GM21367 (cell line): ENCODE results near the gene WDR4.
"Not testable (repeated sequence)": the region's sequence is repeated elsewhere in the genome, so short reads cannot be mapped to it uniquely, and the experiment has no call there.

Source experiments
- ATAC-seq: cut with Tn5 transposase; IDR thresholded peaks from one replicate; pipeline ENCODE4 v1.9.1; 2021; ENCODE audit not compliant: unreplicated experiment

Gene WDR4

GRCh38 chr21:42854246-42855010 lies 24.9 kb downstream of the WDR4 start:
- no peak for ATAC-seq

DNA sequence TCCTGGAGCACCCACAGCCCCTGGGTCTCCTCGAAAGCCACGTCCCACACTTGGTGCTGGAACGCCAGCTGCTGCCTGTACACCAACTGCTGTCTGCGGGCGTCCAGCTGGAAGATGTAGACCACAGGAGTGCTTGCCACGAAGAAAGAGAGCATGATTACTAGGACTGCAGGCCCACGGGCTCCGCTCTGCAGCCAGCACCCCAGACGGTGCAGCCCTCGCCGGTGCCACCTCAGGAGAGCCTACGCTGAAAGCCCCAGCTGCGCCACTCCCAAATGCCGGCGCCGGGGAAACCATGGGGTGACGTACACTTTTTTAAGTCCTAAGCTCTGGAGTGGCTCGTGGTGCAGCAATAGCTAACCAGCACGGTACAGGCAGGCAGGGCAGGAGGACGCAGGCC lies 25.7 kb downstream of the WDR4 start:
- no peak for ATAC-seq

DNA sequence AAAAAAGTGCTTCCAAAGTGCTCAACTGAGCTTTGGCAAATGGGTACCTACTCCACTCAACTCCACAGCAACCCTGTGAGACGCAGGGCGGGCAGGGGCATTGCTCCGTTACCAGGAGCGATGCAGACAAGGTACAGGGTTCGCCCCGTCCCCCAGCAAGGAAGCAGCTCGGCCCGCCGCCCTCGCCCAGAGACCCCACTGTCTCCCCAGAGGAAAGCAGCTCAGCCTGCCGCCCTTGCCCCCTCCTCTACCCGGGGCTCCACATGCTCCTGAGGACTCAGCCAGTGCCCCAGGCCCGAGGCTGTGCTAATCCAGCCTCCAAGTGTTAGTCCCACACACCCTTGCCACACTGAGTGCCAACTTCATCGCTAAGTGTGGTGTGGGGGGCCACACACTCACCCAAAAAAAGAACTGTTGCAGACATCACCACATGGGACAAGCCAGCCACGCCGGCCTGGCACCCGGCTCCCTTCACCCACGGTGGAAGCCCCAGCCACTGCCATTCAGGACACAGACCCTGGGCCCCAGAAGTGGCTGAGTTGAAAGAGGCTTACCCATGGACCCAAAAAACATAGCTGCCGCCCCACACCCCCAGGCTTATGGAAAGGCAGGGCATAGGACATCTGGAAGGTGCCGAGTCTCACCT lies 26.3 kb downstream of the WDR4 start:
- ATAC-seq, result no peak

DNA sequence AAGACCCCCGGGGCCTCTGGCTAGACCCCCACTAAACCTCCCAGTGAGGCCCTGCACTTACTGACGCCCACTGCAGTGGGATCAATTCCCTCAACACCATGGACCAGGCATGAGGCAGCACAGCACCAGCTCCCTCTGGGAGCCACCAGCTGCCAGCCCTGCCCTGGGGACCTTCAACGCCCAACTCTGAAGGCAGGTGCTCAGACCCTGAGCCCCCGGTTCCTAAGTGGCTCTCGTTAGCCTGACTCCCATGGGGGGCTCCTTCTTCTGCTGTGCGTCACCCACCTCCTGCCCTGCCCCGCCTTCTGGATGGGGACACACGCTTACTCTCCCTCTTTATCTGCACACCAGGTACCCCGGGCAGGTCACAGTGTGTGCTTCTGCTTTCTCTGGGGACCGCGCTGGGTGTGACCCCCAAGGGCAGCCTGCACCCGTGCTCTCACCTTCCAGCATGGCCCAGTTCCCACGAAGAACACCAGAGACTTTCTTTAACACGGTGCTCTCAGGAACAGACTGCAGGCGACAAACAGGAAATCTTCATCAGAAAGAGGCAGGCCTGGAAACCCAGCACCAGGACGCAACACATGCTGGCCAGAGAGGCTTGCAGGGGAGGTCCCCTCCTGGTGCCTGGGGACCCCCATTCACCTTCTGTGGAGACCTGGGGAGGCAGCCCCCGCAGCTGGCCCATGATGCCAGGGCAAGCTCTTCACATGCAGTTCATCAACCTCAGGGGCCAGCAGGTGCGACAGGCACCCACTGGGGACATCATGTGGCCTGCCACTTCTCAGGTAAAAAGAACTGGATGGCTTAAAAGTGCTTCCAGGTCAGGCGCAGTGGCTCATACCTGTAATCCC lies 27.3 kb downstream of the WDR4 start:
- ATAC-seq, result no peak

DNA sequence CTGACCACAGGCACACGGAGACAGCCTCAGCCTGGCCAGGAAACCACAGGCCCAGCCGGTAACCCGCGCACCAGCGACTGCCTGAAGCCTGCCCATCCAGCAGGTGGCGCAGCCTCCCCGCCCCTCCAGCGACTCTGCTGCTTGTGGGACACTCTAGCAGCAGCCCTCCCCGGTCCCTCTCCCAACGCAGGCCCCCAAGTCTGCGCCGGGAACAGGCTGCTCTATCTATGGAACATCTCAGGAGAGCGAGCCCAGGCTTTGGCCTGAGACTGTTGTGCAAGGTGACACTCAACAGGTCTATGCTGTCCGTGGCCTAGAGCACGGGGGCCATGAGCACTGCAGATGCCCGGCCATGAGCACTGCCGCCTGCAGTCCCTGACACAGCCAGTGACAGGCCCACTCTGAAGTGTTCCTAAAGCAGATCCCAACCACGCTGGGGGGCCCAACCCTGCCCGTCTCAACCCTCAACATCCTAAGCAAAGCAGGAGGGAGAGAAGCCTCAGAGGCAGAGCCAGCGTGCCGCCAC lies 28.4 kb downstream of the WDR4 start:
- no peak for ATAC-seq

DNA sequence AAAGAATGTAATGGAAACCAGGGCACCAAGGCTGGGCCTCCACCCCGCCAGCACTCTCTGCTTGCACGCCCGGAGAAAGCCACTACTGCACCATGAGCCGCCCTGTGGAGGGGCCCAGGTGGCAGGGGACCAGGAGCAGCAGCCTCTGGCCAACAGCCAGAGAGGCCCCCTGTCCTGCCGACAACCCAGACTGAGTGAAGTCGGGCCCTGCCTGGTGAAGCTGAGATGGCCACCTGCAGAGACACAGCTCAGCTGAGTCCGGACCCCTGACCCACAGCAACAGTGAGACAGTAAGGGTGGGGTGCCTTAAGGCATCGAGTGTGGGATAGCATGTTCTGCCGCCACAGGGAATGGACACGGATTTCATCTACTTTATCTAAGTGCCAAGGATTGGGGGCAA lies 28.9 kb downstream of the WDR4 start:
- ATAC-seq, result no peak

DNA sequence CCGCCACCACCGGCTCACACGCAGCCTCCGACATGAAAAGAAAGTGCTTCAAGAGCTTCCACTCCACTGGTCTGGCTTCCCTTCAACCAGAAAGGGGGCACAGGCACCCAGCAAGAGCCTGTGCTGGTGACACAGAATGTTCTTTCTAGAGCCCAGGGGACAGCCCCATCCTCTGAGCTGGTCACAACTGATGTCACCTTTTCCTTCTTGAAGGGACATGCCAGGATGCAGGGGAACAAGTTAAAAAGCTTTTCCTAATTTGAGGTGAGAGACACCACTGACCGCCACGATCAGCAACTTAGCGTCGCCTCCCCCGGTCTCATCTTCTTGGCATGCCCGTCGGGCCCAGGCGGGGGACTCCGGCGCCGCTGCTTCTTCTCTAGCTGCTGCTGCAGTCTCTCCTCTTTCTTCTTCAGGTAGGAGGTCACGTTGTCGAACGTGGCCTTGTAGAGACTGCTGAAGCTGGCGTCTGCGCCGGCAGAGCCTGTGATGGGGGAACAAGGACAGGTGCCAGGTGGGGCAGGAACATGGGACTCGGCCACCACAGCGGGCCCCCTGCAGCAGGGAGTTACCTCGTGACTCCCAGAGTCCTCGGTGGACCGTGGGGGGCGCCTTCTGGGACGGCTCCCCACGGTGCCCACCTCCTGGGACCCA lies 29.5 kb downstream of the WDR4 start:
- ATAC-seq, result no peak

GRCh38 chr21:42848932-42849758 lies 30.2 kb downstream of the WDR4 start:
- no peak for ATAC-seq

DNA sequence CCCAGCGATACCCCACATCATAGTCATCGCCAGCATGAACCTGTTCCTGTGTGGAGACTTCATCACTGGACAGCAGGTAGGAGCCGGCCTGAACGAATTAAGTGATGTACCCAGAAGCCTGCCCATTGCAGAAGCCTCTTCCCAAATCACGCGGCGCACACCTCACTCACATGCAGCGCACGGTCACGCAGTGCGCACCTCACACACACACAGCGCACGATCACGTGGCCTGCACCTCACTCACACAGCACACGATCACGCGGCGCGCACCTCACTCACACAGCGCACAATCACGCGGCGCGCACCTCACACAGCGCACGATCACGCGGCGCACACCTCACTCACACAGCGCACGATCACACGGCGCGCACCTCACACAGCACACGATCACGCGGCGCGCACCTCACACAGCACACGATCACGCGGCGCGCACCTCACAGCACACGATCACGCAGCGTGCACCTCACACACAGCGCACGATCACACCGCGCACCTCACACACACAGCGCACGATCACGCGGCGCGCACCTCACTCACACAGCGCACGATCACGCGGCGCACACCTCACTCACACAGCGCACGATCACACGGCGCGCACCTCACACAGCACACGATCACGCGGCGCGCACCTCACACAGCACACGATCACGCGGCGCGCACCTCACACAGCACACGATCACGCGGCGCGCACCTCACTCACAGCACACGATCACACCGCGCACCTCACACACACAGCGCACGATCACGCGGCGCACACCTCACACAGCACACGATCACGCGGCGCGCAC lies 31.0 kb downstream of the WDR4 start:
- not testable (repeated sequence) for ATAC-seq

GRCh38 chr21:42847726-42848125 lies 31.6 kb downstream of the WDR4 start:
- ATAC-seq, result no peak

- ATAC-seq, result no peak
These were observed 32.2 kb downstream of the WDR4 start for GRCh38 chr21:42847051-42847707.

DNA sequence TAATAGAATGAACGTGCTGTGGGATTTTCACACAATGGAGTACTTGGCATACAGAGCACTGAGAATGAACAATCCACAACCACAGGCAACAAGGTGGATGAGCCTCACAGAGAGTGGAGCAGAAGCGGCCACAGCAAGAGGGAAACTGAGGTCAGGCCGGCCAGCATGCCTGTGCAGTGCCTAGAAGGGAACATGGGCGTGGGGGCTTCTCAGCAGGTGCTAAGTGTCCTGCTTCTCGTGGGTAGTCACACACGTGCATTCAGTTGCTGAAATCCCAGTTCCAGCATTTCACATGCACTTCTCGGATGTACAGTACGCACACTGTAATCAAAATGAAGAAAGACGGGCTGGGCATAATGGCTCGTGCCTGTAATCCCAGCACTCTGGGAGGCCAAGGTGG lies 33.1 kb downstream of the WDR4 start:
- ATAC-seq, result no peak

DNA sequence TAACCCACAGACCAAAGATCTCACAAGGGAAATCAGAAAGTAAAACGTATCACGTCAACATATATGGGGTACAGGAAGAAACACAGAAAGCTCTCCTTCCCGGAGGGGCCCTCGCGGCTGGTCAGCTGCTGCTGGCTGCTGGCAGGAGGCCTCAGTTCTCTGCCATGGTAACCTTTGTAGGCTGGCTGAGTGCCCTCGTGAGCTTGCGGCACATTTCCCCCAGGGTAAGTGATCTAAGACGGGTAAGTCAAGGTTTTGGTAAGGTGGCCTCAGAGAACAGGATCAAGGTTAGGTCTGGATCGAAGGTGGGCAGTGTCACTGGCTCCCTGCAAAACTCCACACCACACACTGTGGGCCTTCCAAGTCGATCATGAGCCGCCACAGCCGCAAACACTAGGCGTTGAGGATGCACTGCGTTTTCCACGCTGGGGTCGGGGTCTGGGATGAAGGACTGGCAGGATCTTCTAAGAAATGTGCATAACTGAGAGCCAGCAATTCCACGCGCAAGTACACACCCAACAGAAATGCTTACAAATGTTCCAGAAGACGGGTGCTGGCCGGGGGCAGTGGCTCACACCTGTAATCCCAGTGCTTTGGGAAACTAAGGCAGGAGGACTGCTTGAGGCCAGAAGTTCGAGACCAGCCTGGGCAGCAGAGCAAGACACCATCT lies 33.9 kb downstream of the WDR4 start:
- ATAC-seq, result no peak

DNA sequence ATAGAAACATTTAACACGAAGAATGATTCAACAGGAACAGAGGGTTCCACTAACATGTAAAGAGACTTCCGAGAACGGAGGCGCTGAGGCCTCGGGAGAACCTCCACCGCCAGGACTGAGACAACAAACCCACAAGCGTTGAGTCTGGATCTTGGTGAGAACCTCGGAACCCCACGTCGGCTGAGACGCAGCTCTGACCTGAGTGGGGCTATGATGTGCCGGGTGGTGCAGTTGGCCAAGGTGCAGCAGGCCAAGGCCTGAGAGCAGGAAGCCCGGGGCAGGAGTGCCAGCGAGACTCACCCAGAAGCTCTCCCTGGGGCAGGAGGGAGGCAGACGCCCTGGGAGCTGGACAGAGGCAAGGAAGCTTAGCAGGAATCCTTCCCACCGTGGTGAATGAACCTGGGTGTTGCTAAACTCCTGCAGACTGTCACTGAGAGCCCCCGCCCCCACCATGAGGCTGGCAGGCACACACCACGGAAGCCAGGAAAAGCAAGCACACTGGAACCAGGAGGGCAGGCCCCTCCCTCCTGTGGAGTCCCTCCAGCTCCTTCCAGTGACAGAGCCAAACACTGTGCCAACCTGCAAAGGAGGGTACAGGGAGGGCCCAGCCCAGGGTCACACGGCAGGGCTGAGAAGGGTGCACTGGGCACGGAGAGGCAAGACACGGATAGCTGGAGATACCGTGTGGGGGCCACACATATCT lies 34.8 kb downstream of the WDR4 start:
- no peak for ATAC-seq

DNA sequence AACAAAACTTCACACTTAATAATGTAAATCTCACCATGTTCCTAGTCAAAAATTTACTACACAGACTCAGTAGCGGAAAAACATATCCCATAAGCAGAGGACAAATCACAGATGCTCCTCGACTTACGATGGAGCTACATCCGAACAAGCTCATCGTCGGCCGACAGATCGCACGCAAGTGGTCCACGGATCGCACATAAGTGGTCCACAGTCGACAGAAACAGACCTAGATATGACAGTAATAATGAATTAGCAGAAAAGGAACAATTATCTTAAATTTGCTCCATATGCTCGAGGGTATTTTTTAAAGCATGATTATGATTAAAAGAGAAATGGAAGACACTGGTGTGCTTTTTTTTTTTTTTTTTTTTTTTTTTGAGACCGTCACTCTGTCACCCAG lies 36.3 kb downstream of the WDR4 start:
- no peak for ATAC-seq

GRCh38 chr21:42841916-42842655 lies 37.3 kb downstream of the WDR4 start:
- ATAC-seq, result not testable (repeated sequence)
